Mucosa of rectum (tissue), 2 donors: ENCODE data around the gene FREY1.

ENCODE experiments used
- H3K27ac ChIP-seq, 2 donors: one replicate each; pipeline ENCODE4 v1.7.0; 2013; ENCODE audit warnings: inconsistent platforms in 2 of 2, low read depth in 2 of 2, low read length in 2 of 2
- H3K27me3 ChIP-seq, 2 donors: one replicate each; pipeline ENCODE4 v1.7.0; 2013; ENCODE audit warnings: low read length in 2 of 2; ENCODE audit not compliant: control insufficient read depth in 2 of 2, insufficient read depth in 2 of 2
- H3K36me3 ChIP-seq, 2 donors: one replicate each; pipeline ENCODE4 v1.7.0; 2013; ENCODE audit warnings: low read length in 2 of 2; ENCODE audit not compliant: control insufficient read depth in 2 of 2, insufficient read depth in 2 of 2
- H3K4me1 ChIP-seq, 2 donors: one replicate each; pipeline ENCODE4 v1.7.0; 2013; ENCODE audit warnings: low read length in 2 of 2, mild to moderate bottlenecking in 1 of 2; ENCODE audit not compliant: control insufficient read depth in 2 of 2, insufficient read depth in 2 of 2
- H3K4me3 ChIP-seq, 2 donors: one replicate each; pipeline ENCODE4 v1.7.0; 2013; ENCODE audit warnings: low read length in 2 of 2
- H3K9ac ChIP-seq, 2 donors: one replicate each; pipeline ENCODE4 v1.7.0; 2013; ENCODE audit warnings: low read length in 2 of 2, low read depth in 1 of 2, mild to moderate bottlenecking in 1 of 2
- H3K9me3 ChIP-seq, 2 donors: one replicate each; pipeline ENCODE4 v1.7.0; 2013; ENCODE audit warnings: low read length in 2 of 2; ENCODE audit not compliant: control insufficient read depth in 2 of 2
- donor health status: healthy.
- donor health status: Normal muscosa, but diverticular disease.

Gene FREY1

GRCh38 chr11:45871638-45872037 is 35.4 kb downstream of the FREY1 start:
- no peaks in the 10 kb centered on the region for H3K4me1 ChIP-seq
- no peak overlapping the region for H3K27ac ChIP-seq
- H3K27me3 ChIP-seq, result no peaks in the 10 kb centered on the region
- H3K9me3 ChIP-seq, result no peaks in the 10 kb centered on the region
- H3K4me3 ChIP-seq, result no peak overlapping the region
- peaks cover 68 to 75% of the 10 kb centered on the region in 2 donors for H3K36me3 ChIP-seq
- no peak overlapping the region for H3K9ac ChIP-seq

GRCh38 chr11:45870706-45871105 is 36.4 kb downstream of the FREY1 start:
- Histone ChIP-seq H3K9me3 (no peaks in the 10 kb centered on the region), H3K4me1 (no peaks in the 10 kb centered on the region), H3K4me3 (no peak overlapping the region), H3K36me3 (peaks cover 66 to 75% of the 10 kb centered on the region in 2 donors), H3K9ac (no peak overlapping the region), H3K27me3 (no peaks in the 10 kb centered on the region), H3K27ac (no peak overlapping the region)

GRCh38 chr11:45869551-45869950 is 37.5 kb downstream of the FREY1 start:
- no peaks in the 10 kb centered on the region for H3K27me3 ChIP-seq
- H3K9ac ChIP-seq, result no peak overlapping the region
- no peaks in the 10 kb centered on the region for H3K4me1 ChIP-seq
- no peak overlapping the region for H3K27ac ChIP-seq
- no peaks in the 10 kb centered on the region for H3K9me3 ChIP-seq
- peaks cover 66 to 76% of the 10 kb centered on the region in 2 donors for H3K36me3 ChIP-seq
- H3K4me3 ChIP-seq, result no peak overlapping the region

GRCh38 chr11:45864041-45864440 is 43.0 kb downstream of the FREY1 start:
- Histone ChIP-seq H3K4me1 (peaks cover 10% of the 10 kb centered on the region in 2 donors), H3K36me3 (peaks cover 54 to 71% of the 10 kb centered on the region in 2 donors), H3K27me3 (no peaks in the 10 kb centered on the region), H3K27ac (no peak overlapping the region), H3K9me3 (no peaks in the 10 kb centered on the region), H3K9ac (no peak overlapping the region), H3K4me3 (no peak overlapping the region)

- Histone ChIP-seq H3K27ac (no peak overlapping the region), H3K36me3 (peaks cover 42 to 73% of the 10 kb centered on the region in 2 donors), H3K27me3 (no peaks in the 10 kb centered on the region), H3K9ac (no peak overlapping the region), H3K4me3 (no peak overlapping the region), H3K4me1 (peaks cover 26 to 28% of the 10 kb centered on the region in 2 donors), H3K9me3 (no peaks in the 10 kb centered on the region)
Observed at GRCh38 chr11:45860764-45861510, 46.1 kb downstream of the FREY1 start.

GRCh38 chr11:45860348-45860747 is 46.7 kb downstream of the FREY1 start:
- peaks cover 26 to 28% of the 10 kb centered on the region in 2 donors for H3K4me1 ChIP-seq
- H3K9ac ChIP-seq, result no peak overlapping the region
- no peaks in the 10 kb centered on the region for H3K9me3 ChIP-seq
- peak overlapping the region; percentile 49 to 79 for H3K27ac ChIP-seq
- no peak overlapping the region for H3K4me3 ChIP-seq
- peaks cover 42 to 71% of the 10 kb centered on the region in 2 donors for H3K36me3 ChIP-seq
- H3K27me3 ChIP-seq, result no peaks in the 10 kb centered on the region

GRCh38 chr11:45859661-45860140 is 47.4 kb downstream of the FREY1 start:
- Histone ChIP-seq H3K4me3 (no peak overlapping the region), H3K9ac (peak overlapping the region in 1 of 2 donors; percentile 36), H3K9me3 (no peaks in the 10 kb centered on the region), H3K27ac (peak overlapping the region; percentile 49 to 79), H3K4me1 (peaks cover 26 to 28% of the 10 kb centered on the region in 2 donors), H3K36me3 (peaks cover 42 to 65% of the 10 kb centered on the region in 2 donors), H3K27me3 (no peaks in the 10 kb centered on the region)

- no peak overlapping the region for H3K4me3 ChIP-seq
- H3K27me3 ChIP-seq, result no peaks in the 10 kb centered on the region
- H3K9me3 ChIP-seq, result no peaks in the 10 kb centered on the region
- peak overlapping the region; percentile 49 to 79 for H3K27ac ChIP-seq
- H3K9ac ChIP-seq, result peak overlapping the region; percentile 36 to 43
- peaks cover 26 to 28% of the 10 kb centered on the region in 2 donors for H3K4me1 ChIP-seq
- peaks cover 42 to 61% of the 10 kb centered on the region in 2 donors for H3K36me3 ChIP-seq
Observed at GRCh38 chr11:45858751-45859398, 48.2 kb downstream of the FREY1 start.

- no peak overlapping the region for H3K4me3 ChIP-seq
- no peak overlapping the region for H3K9ac ChIP-seq
- H3K36me3 ChIP-seq, result peaks cover 34 to 53% of the 10 kb centered on the region in 2 donors
- peaks cover 26 to 28% of the 10 kb centered on the region in 2 donors for H3K4me1 ChIP-seq
- H3K27ac ChIP-seq, result peak overlapping the region; percentile 49 to 79
- no peaks in the 10 kb centered on the region for H3K9me3 ChIP-seq
- H3K27me3 ChIP-seq, result no peaks in the 10 kb centered on the region
Observed at GRCh38 chr11:45857961-45858474, 49.1 kb downstream of the FREY1 start.
